PFSK-1 (cell line): ENCODE results near the gene ZFP36L1.

ENCODE experiments used
- FOXP2 ChIP-seq: optimal IDR thresholded peaks from 2 replicates; pipeline ENCODE3; 2011; ENCODE audit warnings: borderline replicate concordance, control low read depth, inconsistent platforms; ENCODE audit not compliant: insufficient read depth; ENCODE audit errors: extremely low read length, extremely low read depth
- POLR2AphosphoS5 ChIP-seq: IDR thresholded peaks from 2 replicates; pipeline ENCODE4 v1.6.1; 2012; ENCODE audit warnings: low read depth, mild to moderate bottlenecking, control low read depth, low read length, moderate library complexity
- SIN3A ChIP-seq: IDR thresholded peaks from 2 replicates; pipeline ENCODE4 v1.6.1; 2012; ENCODE audit warnings: mild to moderate bottlenecking, low read length, moderate library complexity, borderline replicate concordance; ENCODE audit not compliant: insufficient read depth
- TAF1 ChIP-seq: IDR thresholded peaks from 2 replicates; pipeline ENCODE4 v1.6.1; 2012; ENCODE audit warnings: low read length, control low read depth, borderline replicate concordance; ENCODE audit not compliant: insufficient read depth
- TF ChIP-seq, protein P1 (sequence below), 2 experiments: IDR thresholded peaks; 2 replicates each; pipeline versions ENCODE4 v1.6.1 to v1.8.0; 2011 to 2012; ENCODE audit warnings: low read depth in 2 of 2, low read length in 2 of 2, control low read depth in 1 of 2, inconsistent platforms in 1 of 2, mild to moderate bottlenecking in 1 of 2, moderate library complexity in 1 of 2; ENCODE audit not compliant: insufficient read depth in 1 of 2

The ZFP36L1 gene

DNA sequence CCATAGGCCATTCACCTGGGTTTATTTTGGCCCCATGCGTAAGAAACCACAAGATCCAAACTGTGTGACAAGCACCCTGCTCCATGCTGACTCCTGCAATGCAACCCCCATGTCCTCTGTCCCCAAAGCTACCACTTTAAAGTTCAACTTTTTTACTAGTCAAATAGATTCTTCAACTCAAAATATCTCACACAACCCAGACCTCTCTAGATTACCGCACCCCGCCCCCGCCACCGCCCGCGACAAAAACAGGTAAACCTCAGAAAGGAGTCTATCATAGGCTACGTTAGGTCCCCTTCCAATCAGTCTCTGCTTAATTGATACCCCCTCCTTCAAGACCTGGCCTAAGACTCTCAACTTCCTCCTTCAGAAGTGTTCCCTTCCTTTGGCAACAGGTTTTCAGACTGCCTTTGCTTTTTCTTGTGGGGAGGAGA lies 2.2 kb downstream of the ZFP36L1 start:
- TF ChIP-seq POLR2AphosphoS5 (no peak), SIN3A (no peak), FOXP2 (no peak), TAF1 (no peak)
- TF ChIP-seq, protein P1, sequence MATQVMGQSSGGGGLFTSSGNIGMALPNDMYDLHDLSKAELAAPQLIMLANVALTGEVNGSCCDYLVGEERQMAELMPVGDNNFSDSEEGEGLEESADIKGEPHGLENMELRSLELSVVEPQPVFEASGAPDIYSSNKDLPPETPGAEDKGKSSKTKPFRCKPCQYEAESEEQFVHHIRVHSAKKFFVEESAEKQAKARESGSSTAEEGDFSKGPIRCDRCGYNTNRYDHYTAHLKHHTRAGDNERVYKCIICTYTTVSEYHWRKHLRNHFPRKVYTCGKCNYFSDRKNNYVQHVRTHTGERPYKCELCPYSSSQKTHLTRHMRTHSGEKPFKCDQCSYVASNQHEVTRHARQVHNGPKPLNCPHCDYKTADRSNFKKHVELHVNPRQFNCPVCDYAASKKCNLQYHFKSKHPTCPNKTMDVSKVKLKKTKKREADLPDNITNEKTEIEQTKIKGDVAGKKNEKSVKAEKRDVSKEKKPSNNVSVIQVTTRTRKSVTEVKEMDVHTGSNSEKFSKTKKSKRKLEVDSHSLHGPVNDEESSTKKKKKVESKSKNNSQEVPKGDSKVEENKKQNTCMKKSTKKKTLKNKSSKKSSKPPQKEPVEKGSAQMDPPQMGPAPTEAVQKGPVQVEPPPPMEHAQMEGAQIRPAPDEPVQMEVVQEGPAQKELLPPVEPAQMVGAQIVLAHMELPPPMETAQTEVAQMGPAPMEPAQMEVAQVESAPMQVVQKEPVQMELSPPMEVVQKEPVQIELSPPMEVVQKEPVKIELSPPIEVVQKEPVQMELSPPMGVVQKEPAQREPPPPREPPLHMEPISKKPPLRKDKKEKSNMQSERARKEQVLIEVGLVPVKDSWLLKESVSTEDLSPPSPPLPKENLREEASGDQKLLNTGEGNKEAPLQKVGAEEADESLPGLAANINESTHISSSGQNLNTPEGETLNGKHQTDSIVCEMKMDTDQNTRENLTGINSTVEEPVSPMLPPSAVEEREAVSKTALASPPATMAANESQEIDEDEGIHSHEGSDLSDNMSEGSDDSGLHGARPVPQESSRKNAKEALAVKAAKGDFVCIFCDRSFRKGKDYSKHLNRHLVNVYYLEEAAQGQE (IDR thresholded peaks at IDR 0.05; ENCODE audit: insufficient read depth in 1 of 2, low read depth in 2 of 2, low read length in 2 of 2) = no peak

DNA sequence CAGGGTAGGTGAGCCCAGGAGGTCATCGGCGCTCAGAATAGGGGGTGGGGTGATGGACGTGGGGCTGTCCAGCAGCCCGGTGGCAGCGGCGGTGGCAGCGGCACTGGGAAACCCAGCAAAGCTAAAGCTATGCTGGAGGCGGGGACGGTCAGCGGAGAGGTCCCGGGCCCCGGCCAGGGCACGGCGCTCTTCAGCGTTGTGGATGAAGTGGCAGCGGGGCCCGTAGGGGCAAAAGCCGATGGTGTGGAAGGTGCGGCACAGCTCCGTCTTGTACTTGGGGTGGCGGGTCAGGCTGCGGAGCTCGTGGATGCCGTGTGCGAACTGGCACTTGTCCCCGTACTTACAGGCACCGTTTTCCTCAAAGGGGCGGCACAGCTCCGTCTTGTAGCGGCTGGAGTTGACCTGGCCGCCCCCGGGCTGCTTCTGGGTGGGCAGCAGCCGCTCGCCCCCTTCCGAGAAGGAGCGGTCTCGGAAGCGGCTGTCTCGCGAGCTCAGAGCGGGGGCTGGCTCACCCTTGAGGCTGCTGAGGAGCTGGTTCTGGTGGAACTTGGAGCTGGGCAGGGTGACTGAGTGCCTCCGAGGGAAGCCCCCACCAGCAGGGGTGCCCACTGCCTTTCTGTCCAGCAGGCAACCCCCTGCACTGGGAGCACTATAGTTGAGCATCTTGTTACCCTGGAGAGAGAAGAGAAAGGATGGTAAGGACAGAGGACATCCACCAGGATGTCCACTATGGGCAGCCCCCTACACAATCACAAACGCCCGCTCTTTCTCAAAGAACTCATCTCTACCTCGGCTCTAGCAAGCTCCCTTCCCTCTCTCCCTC lies 2.8 kb downstream of the ZFP36L1 start:
- TF ChIP-seq FOXP2 (no peak), POLR2AphosphoS5 (no peak), TAF1 (no peak), SIN3A (no peak)
- TF ChIP-seq, protein P1 (IDR thresholded peaks at IDR 0.05; ENCODE audit: insufficient read depth in 1 of 2, low read depth in 2 of 2, low read length in 2 of 2) = no peak

DNA sequence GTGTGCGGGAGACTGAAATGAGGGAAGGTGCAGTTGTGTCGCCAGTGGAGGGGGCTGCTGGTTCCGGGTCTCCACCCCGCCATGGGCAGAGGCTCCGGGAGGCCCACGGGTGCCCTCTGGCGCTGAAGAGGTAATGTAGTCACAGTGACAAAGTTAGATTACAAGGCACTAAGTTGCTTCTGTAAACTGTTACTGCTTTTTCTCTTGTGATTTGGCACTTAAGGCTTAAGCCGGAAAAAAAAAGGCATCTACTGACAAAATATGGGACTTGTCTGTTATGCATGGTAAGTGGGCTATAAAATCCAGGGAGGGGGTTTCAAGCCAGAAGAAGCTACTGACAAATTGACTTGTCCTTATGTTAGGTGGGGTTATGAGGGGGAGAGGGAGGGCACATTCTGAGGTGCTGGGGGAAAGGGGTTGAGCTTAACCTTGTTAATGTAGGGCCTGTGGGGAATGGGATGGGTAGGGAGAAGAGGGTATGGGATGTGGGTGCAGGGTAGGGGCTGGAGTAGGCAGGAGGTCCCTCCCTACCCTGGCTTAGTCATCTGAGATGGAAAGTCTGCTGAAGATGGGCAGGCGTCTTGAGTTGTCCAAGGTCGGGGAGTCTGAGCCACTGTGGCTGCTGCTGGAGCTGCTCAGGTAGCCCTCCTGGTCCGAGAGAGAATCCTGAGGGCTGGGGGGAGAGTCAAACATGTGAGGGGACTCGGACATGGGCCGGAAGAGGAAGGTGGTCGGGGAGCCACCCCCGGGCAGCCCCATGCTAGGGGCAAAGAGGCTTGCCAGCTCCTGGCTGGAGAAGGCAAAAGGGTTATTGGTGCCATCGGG lies 3.7 kb downstream of the ZFP36L1 start:
- TF ChIP-seq TAF1 = no peak
- no peak for TF ChIP-seq SIN3A
- TF ChIP-seq POLR2AphosphoS5 = no peak
- no peak for TF ChIP-seq FOXP2
- TF ChIP-seq, protein P1 (IDR thresholded peaks at IDR 0.05; ENCODE audit: insufficient read depth in 1 of 2, low read depth in 2 of 2, low read length in 2 of 2) = no peak

GRCh38 chr14:68788275-68788995 lies 4.4 kb downstream of the ZFP36L1 start:
- no peak for TF ChIP-seq POLR2AphosphoS5
- TF ChIP-seq SIN3A = no peak
- no peak for TF ChIP-seq TAF1
- TF ChIP-seq, protein P1 (IDR thresholded peaks at IDR 0.05; ENCODE audit: insufficient read depth in 1 of 2, low read depth in 2 of 2, low read length in 2 of 2) = no peak
- no peak for TF ChIP-seq FOXP2
